Ovary (tissue), 3 donors: ENCODE results near the gene SMARCA4.
"Not testable (repeated sequence)": the region's sequence is repeated elsewhere in the genome, so short reads cannot be mapped to it uniquely, and the experiment has no call there.

Experiments used
- EP300 ChIP-seq: sonication (generic); formaldehyde crosslinking; IDR thresholded peaks from one replicate; pipeline ENCODE4 v1.6.1; 2017; ENCODE audit warnings: antibody characterized with exemption
- POLR2A ChIP-seq: fragments of 450-650 bp; IDR thresholded peaks from one replicate; pipeline ENCODE4 v1.6.1; 2017; ENCODE audit warnings: antibody characterized with exemption, mild to moderate bottlenecking, moderate library complexity
- TF ChIP-seq, protein P1 (sequence below), 3 donors: fragments of 450-650 bp in 2 of 3; fragments of 200-600 bp in 1 of 3; IDR thresholded peaks; one replicate each; pipeline versions ENCODE4 v1.5.1 to v1.8.0; 2016 to 2022; ENCODE audit warnings: antibody characterized with exemption in 3 of 3, mild to moderate bottlenecking in 1 of 3
- donor health status: DM: no; HTN: no; CAD: no.

DNA sequence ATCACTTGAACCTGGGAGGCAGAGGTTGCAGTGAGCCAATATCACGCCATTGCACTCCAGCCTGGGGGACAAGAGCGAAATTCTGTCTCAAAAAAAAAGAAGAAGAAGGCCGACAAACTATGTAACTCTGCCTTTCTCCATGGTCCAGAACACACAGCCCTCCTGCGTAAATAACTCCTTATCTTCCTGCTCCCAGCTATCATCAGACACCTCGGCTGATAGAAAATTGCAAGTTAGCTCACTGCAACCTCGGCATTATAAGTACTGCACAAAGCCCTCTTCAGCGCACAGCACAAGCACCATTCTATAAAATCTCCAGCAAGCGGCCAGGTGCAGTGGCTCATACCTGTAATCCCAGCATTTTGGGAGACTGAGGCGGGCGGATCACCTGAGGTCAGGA, 142.8 kb downstream of the SMARCA4 start:
- TF ChIP-seq, protein P1, sequence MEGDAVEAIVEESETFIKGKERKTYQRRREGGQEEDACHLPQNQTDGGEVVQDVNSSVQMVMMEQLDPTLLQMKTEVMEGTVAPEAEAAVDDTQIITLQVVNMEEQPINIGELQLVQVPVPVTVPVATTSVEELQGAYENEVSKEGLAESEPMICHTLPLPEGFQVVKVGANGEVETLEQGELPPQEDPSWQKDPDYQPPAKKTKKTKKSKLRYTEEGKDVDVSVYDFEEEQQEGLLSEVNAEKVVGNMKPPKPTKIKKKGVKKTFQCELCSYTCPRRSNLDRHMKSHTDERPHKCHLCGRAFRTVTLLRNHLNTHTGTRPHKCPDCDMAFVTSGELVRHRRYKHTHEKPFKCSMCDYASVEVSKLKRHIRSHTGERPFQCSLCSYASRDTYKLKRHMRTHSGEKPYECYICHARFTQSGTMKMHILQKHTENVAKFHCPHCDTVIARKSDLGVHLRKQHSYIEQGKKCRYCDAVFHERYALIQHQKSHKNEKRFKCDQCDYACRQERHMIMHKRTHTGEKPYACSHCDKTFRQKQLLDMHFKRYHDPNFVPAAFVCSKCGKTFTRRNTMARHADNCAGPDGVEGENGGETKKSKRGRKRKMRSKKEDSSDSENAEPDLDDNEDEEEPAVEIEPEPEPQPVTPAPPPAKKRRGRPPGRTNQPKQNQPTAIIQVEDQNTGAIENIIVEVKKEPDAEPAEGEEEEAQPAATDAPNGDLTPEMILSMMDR (IDR thresholded peaks at IDR 0.05), result not testable (repeated sequence)
- TF ChIP-seq EP300, POLR2A: not testable (repeated sequence)
